ENCODE data around the gene ITSN2.

GRCh38 chr2:24285484-24286152 is 74.7 kb downstream of the ITSN2 start:
- TF ChIP-seq CTCF (IDR thresholded peaks at IDR 0.05; ENCODE audit: poor library complexity, severe bottlenecking) (no peak), TAF1 (IDR thresholded peaks at IDR 0.05; ENCODE audit: low read depth) (no peak), EZH2 (IDR thresholded peaks at IDR 0.05; ENCODE audit: borderline replicate concordance, insufficient read depth, low read length, poor library complexity, severe bottlenecking) (no peak), RAD21 (conservative IDR thresholded peaks at IDR 0.05) (no peak), EP300 (conservative IDR thresholded peaks at IDR 0.05; ENCODE audit: poor library complexity, severe bottlenecking) (no peak), MXI1 (conservative IDR thresholded peaks at IDR 0.05; ENCODE audit: poor library complexity, severe bottlenecking) (no peak)
